Neural crest cell (in vitro differentiated cells): ENCODE data around the gene UBR2. TPM values are rescaled to one million over a fixed set of nuclear protein-coding genes. Genes with fewer than 3 reads are reported as not detected.
"Not testable (repeated sequence)": the region's sequence is repeated elsewhere in the genome, so short reads cannot be mapped to it uniquely, and the experiment has no call there.

Source experiments
- DNase-seq: peaks from one replicate; pipeline ENCODE4 v3.0.0; 2021; ENCODE audit warnings: low read depth, mixed read lengths, low spot score
- H3K27ac Mint-ChIP-seq: one replicate; pipeline ENCODE4 v1.8.0; 2021; ENCODE audit warnings: mild to moderate bottlenecking, mixed read lengths; ENCODE audit not compliant: unreplicated experiment
- H3K27me3 Mint-ChIP-seq: 2 replicates; pipeline ENCODE4 v1.8.0; 2021; ENCODE audit warnings: low read depth, mild to moderate bottlenecking, mixed read lengths
- H3K36me3 Mint-ChIP-seq: 2 replicates; pipeline ENCODE4 v1.8.0; 2021; ENCODE audit warnings: low read depth, mild to moderate bottlenecking, mixed read lengths
- H3K4me1 Mint-ChIP-seq: 2 replicates; pipeline ENCODE4 v1.8.0; 2021; ENCODE audit warnings: mixed read lengths
- H3K4me3 Mint-ChIP-seq: one replicate; pipeline ENCODE4 v1.8.0; 2021; ENCODE audit warnings: mild to moderate bottlenecking, mixed read lengths
- H3K9me3 Mint-ChIP-seq: 2 replicates; pipeline ENCODE4 v1.8.0; 2021; ENCODE audit warnings: mixed read lengths
- CTCF ChIP-seq: fragments of 200-600 bp; sonication (generic); conservative IDR thresholded peaks from 2 replicates; pipeline ENCODE4 v1.5.0; 2021; ENCODE audit warnings: antibody characterized with exemption, mild to moderate bottlenecking
- total RNA-seq: library from RNA; stranded (reverse); gene quantifications from 2 replicates; pipeline ENCODE4 v1.2.1, GENCODE V29; 2021

Gene UBR2
- total RNA-seq, 1 donor from 2014 or later, result 22.3 TPM

- Mint-ChIP-seq H3K36me3 (peaks cover 2% of the 10 kb centered on the region), H3K4me1 (no peaks in the 10 kb centered on the region), H3K9me3 (no peaks in the 10 kb centered on the region), H3K27me3 (no peaks in the 10 kb centered on the region), H3K4me3 (no peak overlapping the region), H3K27ac (no peak overlapping the region)
- DNase-seq, result no peak
- no peak for TF ChIP-seq CTCF
Observed at GRCh38 chr6:42555477-42556457, 8.1 kb upstream of the UBR2 start.

- no peak for DNase-seq
- Mint-ChIP-seq H3K27me3 (no peaks in the 10 kb centered on the region), H3K4me1 (no peaks in the 10 kb centered on the region), H3K27ac (no peak overlapping the region), H3K36me3 (peaks cover 2% of the 10 kb centered on the region), H3K4me3 (no peak overlapping the region), H3K9me3 (no peaks in the 10 kb centered on the region)
- TF ChIP-seq CTCF, result no peak
Observed at GRCh38 chr6:42556462-42556861, 7.4 kb upstream of the UBR2 start.

- not testable (repeated sequence) for H3K9me3 Mint-ChIP-seq, H3K4me1 Mint-ChIP-seq, DNase-seq, H3K27ac Mint-ChIP-seq, H3K4me3 Mint-ChIP-seq, H3K36me3 Mint-ChIP-seq, H3K27me3 Mint-ChIP-seq
Observed at GRCh38 chr6:42559276-42559675, 4.6 kb upstream of the UBR2 start.

GRCh38 chr6:42561986-42562385 lies 1.8 kb upstream of the UBR2 start:
- TF ChIP-seq CTCF, result no peak
- no peak for DNase-seq
- no peaks in the 10 kb centered on the region for H3K9me3 Mint-ChIP-seq
- no peaks in the 10 kb centered on the region for H3K36me3 Mint-ChIP-seq
- peaks cover 22% of the 10 kb centered on the region for H3K4me1 Mint-ChIP-seq
- H3K27ac Mint-ChIP-seq, result no peak overlapping the region
- H3K27me3 Mint-ChIP-seq, result no peaks in the 10 kb centered on the region
- no peak overlapping the region for H3K4me3 Mint-ChIP-seq

GRCh38 chr6:42562788-42563405 lies 932 bp upstream of the UBR2 start:
- no peak for TF ChIP-seq CTCF
- H3K4me3 Mint-ChIP-seq, result peak overlapping the region; percentile 96
- DNase-seq, result no peak
- H3K27me3 Mint-ChIP-seq, result no peaks in the 10 kb centered on the region
- no peak overlapping the region for H3K27ac Mint-ChIP-seq
- no peaks in the 10 kb centered on the region for H3K9me3 Mint-ChIP-seq
- H3K4me1 Mint-ChIP-seq, result peaks cover 22% of the 10 kb centered on the region
- no peaks in the 10 kb centered on the region for H3K36me3 Mint-ChIP-seq

- Mint-ChIP-seq H3K27ac (peak overlapping the region; percentile 83), H3K9me3 (no peaks in the 10 kb centered on the region), H3K36me3 (no peaks in the 10 kb centered on the region), H3K4me1 (peaks cover 22% of the 10 kb centered on the region), H3K27me3 (no peaks in the 10 kb centered on the region), H3K4me3 (peak overlapping the region; percentile 96)
- DNase-seq, result no peak
- TF ChIP-seq CTCF, result no peak
Observed at GRCh38 chr6:42564506-42564825, 637 bp downstream of the UBR2 start.
